ENCODE measurements around the gene TTBK2. TPM values are rescaled to one million over a fixed set of nuclear protein-coding genes. Genes with fewer than 3 reads are reported as not detected.

The TTBK2 gene
- total RNA-seq, 1 experiment from 2014 or later = 25.5 TPM

DNA sequence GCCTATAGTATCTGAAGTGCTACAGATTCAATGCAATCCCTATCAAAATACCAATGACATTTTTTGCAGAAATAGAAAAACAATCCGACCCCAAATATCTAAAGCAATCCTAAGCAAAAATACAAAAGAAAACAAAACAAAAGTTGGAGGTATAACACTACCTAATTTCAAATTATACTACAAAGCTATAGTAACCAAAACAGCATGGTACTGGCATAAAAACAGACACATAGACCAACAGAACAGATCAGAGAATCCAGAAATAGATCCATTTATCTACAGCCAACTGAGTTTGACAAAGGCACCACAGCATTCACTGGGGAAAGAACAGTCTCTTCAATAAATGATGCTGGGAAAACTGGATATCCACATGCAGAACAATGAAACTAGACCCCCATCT lies 159.8 kb downstream of the TTBK2 start:
- Mint-ChIP-seq H3K4me3 (ENCODE audit: unreplicated experiment) (no peak overlapping the region), H3K4me1 (ENCODE audit: insufficient read depth, unreplicated experiment) (no peaks in the 10 kb centered on the region), H3K27me3 (ENCODE audit: insufficient read depth, unreplicated experiment) (no peaks in the 10 kb centered on the region), H3K36me3 (ENCODE audit: insufficient read depth, unreplicated experiment) (peaks cover 14% of the 10 kb centered on the region), H3K9me3 (ENCODE audit: unreplicated experiment) (peaks cover 29% of the 10 kb centered on the region), H3K27ac (ENCODE audit: low read depth, unreplicated experiment) (no peak overlapping the region)
- intact Hi-C loops (cut with micrococcal nuclease) = no loop called here
- BruUV-seq (replicated peaks) = no TSS peak
- DNase-seq (ENCODE audit: unreplicated experiment) = no peak
- no peak for TF ChIP-seq CTCF (IDR thresholded peaks at IDR 0.05; ENCODE audit: unreplicated experiment)
- CTCF ChIA-PET = interaction anchor here (0.7 kb wide), 1 partner anchor 21 kb away, joined by 3 read pairs; no protein-coding TSS in a partner anchor
- POLR2A ChIA-PET = no interaction called here

DNA sequence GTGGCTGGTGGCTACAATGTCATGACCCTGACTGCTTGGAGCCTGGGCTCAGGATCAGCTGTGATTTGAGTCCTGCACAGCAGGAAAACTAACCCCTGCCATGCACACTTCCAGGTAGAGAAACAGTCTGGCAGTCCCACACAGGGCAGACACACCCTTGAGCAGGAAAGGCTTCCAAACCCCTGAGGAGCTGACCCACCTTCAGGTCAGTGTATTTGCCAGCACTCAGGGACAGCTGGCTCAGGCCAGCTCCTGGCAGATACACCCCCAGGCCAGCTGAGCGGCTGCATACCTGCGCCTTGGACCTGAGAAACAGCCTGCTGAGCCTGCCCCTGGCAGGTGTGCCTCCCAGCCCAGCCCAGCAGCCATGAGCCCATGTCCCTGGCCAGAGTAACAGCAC lies 161.5 kb downstream of the TTBK2 start:
- Mint-ChIP-seq H3K36me3 (ENCODE audit: insufficient read depth, unreplicated experiment) (peaks cover 14% of the 10 kb centered on the region), H3K4me3 (ENCODE audit: unreplicated experiment) (no peak overlapping the region), H3K27ac (ENCODE audit: low read depth, unreplicated experiment) (no peak overlapping the region), H3K4me1 (ENCODE audit: insufficient read depth, unreplicated experiment) (no peaks in the 10 kb centered on the region), H3K9me3 (ENCODE audit: unreplicated experiment) (peaks cover 21% of the 10 kb centered on the region), H3K27me3 (ENCODE audit: insufficient read depth, unreplicated experiment) (no peaks in the 10 kb centered on the region)
- no TSS peak for BruUV-seq (replicated peaks)
- intact Hi-C loops (cut with micrococcal nuclease) = no loop called here
- POLR2A ChIA-PET = no interaction called here
- no peak for TF ChIP-seq CTCF (IDR thresholded peaks at IDR 0.05; ENCODE audit: unreplicated experiment)
- no peak for DNase-seq (ENCODE audit: unreplicated experiment)
- CTCF ChIA-PET = interaction anchor here (0.6 to 1.4 kb wide), 2 partner anchors 43 to 168 kb away, joined by 3 to 8 read pairs; no protein-coding TSS in a partner anchor

- Mint-ChIP-seq H3K9me3 (ENCODE audit: unreplicated experiment) (no peaks in the 10 kb centered on the region), H3K36me3 (ENCODE audit: insufficient read depth, unreplicated experiment) (peaks cover 31% of the 10 kb centered on the region), H3K27me3 (ENCODE audit: insufficient read depth, unreplicated experiment) (no peaks in the 10 kb centered on the region), H3K27ac (ENCODE audit: low read depth, unreplicated experiment) (no peak overlapping the region), H3K4me3 (ENCODE audit: unreplicated experiment) (no peak overlapping the region), H3K4me1 (ENCODE audit: insufficient read depth, unreplicated experiment) (no peaks in the 10 kb centered on the region)
- ChIA-PET CTCF (interaction anchor here (0.6 to 0.7 kb wide), 2 partner anchors 400 to 1974 kb away, joined by 3 read pairs; no protein-coding TSS in a partner anchor), POLR2A (interaction anchor here (0.6 kb wide), 1 partner anchor 171 kb away, joined by 3 read pairs; no protein-coding TSS in a partner anchor)
- intact Hi-C loops (cut with micrococcal nuclease) = no loop called here
- TF ChIP-seq CTCF (IDR thresholded peaks at IDR 0.05; ENCODE audit: unreplicated experiment) = no peak
- no peak for DNase-seq (ENCODE audit: unreplicated experiment)
- BruUV-seq (replicated peaks) = no TSS peak
Measured at GRCh38 chr15:42750306-42750705, 170.3 kb downstream of the TTBK2 start.

GRCh38 chr15:42749266-42749665 lies 171.3 kb downstream of the TTBK2 start:
- Mint-ChIP-seq H3K9me3 (ENCODE audit: unreplicated experiment) (no peaks in the 10 kb centered on the region), H3K4me1 (ENCODE audit: insufficient read depth, unreplicated experiment) (no peaks in the 10 kb centered on the region), H3K27ac (ENCODE audit: low read depth, unreplicated experiment) (no peak overlapping the region), H3K4me3 (ENCODE audit: unreplicated experiment) (no peak overlapping the region), H3K27me3 (ENCODE audit: insufficient read depth, unreplicated experiment) (no peaks in the 10 kb centered on the region), H3K36me3 (ENCODE audit: insufficient read depth, unreplicated experiment) (peaks cover 38% of the 10 kb centered on the region)
- ChIA-PET CTCF (interaction anchor here (1.1 kb wide), 1 partner anchor 12 kb away, joined by 5 read pairs; no protein-coding TSS in a partner anchor), POLR2A (no interaction called here)
- TF ChIP-seq CTCF (IDR thresholded peaks at IDR 0.05; ENCODE audit: unreplicated experiment) = no peak
- intact Hi-C loops (cut with micrococcal nuclease) = no loop called here
- DNase-seq (ENCODE audit: unreplicated experiment) = no peak
- no TSS peak for BruUV-seq (replicated peaks)

All from MCF 10A (cell line).